ENCODE data around the gene HCN2. TPM values are rescaled to one million over a fixed set of nuclear protein-coding genes. Genes with fewer than 3 reads are reported as not detected.

Gene HCN2
- total and polyA plus RNA-seq, 2 of the 13 experiments (the other 11 are each of a cell fraction or from before 2014, with no cell fraction given) = 0.01 TPM; not detected in 1

DNA sequence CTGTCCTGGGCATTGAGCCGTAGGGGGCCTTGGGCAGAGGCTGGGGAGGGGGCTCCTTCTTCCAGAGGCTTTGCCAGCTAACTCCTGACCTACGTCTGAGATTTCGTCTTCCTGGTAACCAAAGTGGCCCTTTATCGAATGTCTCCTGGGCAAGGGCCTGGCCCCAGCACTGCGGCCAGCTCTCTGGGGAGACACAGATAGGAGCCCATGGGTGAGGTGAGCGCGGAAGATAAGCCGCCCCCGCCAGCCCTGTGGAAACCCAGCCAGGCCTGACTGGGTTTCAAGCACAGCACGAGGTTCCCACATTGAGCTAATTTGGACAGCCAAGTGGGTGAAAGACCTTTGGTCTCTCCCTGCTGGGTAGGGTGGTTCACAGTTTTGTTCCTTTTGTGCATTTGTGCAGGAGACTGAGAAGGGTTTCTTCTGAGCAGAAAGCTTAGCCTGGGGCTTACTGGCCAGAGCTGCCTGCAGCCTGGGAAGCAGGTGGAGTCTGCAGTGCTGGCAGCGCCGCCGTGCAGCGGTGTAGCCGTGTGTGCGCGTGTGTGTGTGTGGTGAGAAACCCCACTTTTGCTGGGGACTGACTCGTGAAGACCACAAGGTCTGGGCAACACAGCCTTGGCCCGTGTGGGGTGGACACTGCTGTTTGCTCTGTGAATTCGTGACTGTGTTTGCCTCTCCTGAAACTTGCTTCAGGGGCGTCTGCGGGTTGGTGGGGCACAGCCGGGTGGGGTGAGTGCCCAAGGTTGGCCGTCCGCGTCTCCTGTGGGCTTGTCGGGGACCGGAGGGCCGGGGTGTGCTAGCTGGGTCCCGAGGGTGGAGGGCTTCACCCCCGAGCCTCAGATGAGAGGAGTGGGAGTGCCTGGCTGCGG lies 14.8 kb upstream of the HCN2 start (continued):
- TF ChIP-seq SP140L (CRISPR knock-in tag; IDR thresholded peaks at IDR 0.05; ENCODE audit: borderline replicate concordance) (no peak), GATAD2A (CRISPR knock-in tag; IDR thresholded peaks at IDR 0.05) (peak; percentile 12; the same call in 1 of the 2 replicates), ZNF230 (CRISPR knock-in tag; IDR thresholded peaks at IDR 0.05) (0 out of 2 replicates have a peak, but pooled peaks have one; percentile 42), CCDC6 (CRISPR knock-in tag; IDR thresholded peaks at IDR 0.05) (no peak), ZNF101 (CRISPR knock-in tag; IDR thresholded peaks at IDR 0.05; ENCODE audit: borderline replicate concordance, low read depth) (no peak), SCMH1 (CRISPR knock-in tag; IDR thresholded peaks at IDR 0.05; ENCODE audit: borderline replicate concordance) (no peak), FOXM1 (CRISPR knock-in tag; IDR thresholded peaks at IDR 0.05) (no peak), HNF4A (CRISPR knock-in tag; IDR thresholded peaks at IDR 0.05) (peak; percentile 39; the same call in 1 of the 2 replicates), TAF15 (IDR thresholded peaks at IDR 0.05; ENCODE audit: low read depth, low read length, poor library complexity, severe bottlenecking) (no peak), ZNF782 (CRISPR knock-in tag; IDR thresholded peaks at IDR 0.05; ENCODE audit: borderline replicate concordance) (peak; percentile 41; the same call in 1 of the 2 replicates), TBP (CRISPR knock-in tag; IDR thresholded peaks at IDR 0.05) (no peak), RBM39 (IDR thresholded peaks at IDR 0.05; ENCODE audit: low read depth, low read length, poor library complexity, severe bottlenecking) (no peak), ASH2L (IDR thresholded peaks at IDR 0.05; ENCODE audit: insufficient read length, low read depth, low read length) (no peak), POLR2AphosphoS5 (IDR thresholded peaks at IDR 0.05; ENCODE audit: low read depth, low read length) (0 out of 2 replicates have a peak, but pooled peaks have one; percentile 20)
- TF ChIP-seq, protein P1, sequence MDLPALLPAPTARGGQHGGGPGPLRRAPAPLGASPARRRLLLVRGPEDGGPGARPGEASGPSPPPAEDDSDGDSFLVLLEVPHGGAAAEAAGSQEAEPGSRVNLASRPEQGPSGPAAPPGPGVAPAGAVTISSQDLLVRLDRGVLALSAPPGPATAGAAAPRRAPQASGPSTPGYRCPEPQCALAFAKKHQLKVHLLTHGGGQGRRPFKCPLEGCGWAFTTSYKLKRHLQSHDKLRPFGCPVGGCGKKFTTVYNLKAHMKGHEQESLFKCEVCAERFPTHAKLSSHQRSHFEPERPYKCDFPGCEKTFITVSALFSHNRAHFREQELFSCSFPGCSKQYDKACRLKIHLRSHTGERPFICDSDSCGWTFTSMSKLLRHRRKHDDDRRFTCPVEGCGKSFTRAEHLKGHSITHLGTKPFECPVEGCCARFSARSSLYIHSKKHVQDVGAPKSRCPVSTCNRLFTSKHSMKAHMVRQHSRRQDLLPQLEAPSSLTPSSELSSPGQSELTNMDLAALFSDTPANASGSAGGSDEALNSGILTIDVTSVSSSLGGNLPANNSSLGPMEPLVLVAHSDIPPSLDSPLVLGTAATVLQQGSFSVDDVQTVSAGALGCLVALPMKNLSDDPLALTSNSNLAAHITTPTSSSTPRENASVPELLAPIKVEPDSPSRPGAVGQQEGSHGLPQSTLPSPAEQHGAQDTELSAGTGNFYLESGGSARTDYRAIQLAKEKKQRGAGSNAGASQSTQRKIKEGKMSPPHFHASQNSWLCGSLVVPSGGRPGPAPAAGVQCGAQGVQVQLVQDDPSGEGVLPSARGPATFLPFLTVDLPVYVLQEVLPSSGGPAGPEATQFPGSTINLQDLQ (CRISPR knock-in tag; IDR thresholded peaks at IDR 0.05) = 0 out of 2 replicates have a peak, but pooled peaks have one; percentile 23
- TF ChIP-seq, protein P2, sequence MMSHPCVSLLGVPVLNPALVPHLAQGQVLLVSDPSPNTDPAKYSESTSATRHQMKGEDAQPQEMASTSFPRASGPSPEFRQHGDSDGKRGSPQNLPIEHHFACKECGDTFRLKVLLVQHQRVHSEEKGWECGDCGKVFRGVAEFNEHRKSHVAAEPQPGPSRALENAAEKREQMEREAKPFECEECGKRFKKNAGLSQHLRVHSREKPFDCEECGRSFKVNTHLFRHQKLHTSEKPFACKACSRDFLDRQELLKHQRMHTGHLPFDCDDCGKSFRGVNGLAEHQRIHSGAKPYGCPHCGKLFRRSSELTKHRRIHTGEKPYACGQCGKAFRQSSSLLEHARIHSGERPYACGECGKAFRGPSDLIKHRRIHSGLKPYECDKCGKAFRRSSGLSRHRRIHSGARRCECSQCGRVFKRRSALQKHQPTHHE (CRISPR knock-in tag; IDR thresholded peaks at IDR 0.05; ENCODE audit: borderline replicate concordance) = no peak
- TF ChIP-seq, protein P3, sequence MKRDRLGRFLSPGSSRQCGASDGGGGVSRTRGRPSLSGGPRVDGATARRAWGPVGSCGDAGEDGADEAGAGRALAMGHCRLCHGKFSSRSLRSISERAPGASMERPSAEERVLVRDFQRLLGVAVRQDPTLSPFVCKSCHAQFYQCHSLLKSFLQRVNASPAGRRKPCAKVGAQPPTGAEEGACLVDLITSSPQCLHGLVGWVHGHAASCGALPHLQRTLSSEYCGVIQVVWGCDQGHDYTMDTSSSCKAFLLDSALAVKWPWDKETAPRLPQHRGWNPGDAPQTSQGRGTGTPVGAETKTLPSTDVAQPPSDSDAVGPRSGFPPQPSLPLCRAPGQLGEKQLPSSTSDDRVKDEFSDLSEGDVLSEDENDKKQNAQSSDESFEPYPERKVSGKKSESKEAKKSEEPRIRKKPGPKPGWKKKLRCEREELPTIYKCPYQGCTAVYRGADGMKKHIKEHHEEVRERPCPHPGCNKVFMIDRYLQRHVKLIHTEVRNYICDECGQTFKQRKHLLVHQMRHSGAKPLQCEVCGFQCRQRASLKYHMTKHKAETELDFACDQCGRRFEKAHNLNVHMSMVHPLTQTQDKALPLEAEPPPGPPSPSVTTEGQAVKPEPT (CRISPR knock-in tag; IDR thresholded peaks at IDR 0.05; ENCODE audit: low read depth) = 0 out of 2 replicates have a peak, but pooled peaks have one; percentile 64
- TF ChIP-seq, protein P4, sequence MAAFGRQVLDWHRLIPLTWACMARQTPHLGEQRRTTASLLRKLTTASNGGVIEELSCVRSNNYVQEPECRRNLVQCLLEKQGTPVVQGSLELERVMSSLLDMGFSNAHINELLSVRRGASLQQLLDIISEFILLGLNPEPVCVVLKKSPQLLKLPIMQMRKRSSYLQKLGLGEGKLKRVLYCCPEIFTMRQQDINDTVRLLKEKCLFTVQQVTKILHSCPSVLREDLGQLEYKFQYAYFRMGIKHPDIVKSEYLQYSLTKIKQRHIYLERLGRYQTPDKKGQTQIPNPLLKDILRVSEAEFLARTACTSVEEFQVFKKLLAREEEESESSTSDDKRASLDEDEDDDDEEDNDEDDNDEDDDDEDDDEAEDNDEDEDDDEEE (CRISPR knock-in tag; IDR thresholded peaks at IDR 0.05) = no peak
- TF ChIP-seq, protein P5, sequence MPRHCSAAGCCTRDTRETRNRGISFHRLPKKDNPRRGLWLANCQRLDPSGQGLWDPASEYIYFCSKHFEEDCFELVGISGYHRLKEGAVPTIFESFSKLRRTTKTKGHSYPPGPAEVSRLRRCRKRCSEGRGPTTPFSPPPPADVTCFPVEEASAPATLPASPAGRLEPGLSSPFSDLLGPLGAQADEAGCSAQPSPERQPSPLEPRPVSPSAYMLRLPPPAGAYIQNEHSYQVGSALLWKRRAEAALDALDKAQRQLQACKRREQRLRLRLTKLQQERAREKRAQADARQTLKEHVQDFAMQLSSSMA (CRISPR knock-in tag; IDR thresholded peaks at IDR 0.05) = no peak

Data from HepG2 (cell line).